ENCODE measurements around the gene SCFD2. TPM values are rescaled to one million over a fixed set of nuclear protein-coding genes. Genes with fewer than 3 reads are reported as not detected.

Gene SCFD2
- total and polyA plus RNA-seq, 2 of the 8 experiments (the other 6 are each of a cell fraction or from before 2014, with no cell fraction given), result 6.2 to 10.2 TPM

- peaks cover 3% of the 10 kb centered on the region; the same call in 1 of the 2 replicates for H3K79me1 ChIP-seq (ENCODE audit: low read depth, low read length)
- H2BK15ac ChIP-seq (ENCODE audit: low read length), result no peak overlapping the region
- FAIRE-seq (no peak), DNase-seq (ENCODE audit: low read depth in 1 of 2, low spot score in 2 of 2) (no peak)
- H4K91ac ChIP-seq (replicated peaks; ENCODE audit: insufficient read length, low read length), result no peak overlapping the region
- no peaks in the 10 kb centered on the region; a peak in 2 of 7 replicates for H3K27me3 ChIP-seq (replicated peaks in 1 of 4; ENCODE audit: control insufficient read depth in 3 of 4, extremely low read depth in 1 of 4, insufficient read depth in 3 of 4, low read length in 3 of 4)
- H3K4me3 ChIP-seq (ENCODE audit: extremely low read depth in 1 of 4, insufficient read depth in 2 of 4, low read depth in 3 of 4, low read length in 4 of 4), result no peak overlapping the region
- no peak overlapping the region for H2BK120ac ChIP-seq (replicated peaks; ENCODE audit: low read depth, low read length)
- peaks cover 6 to 10% of the 10 kb centered on the region in 2 experiments for H4K20me1 ChIP-seq (replicated peaks in 1 of 2; ENCODE audit: control insufficient read depth in 1 of 2, insufficient read depth in 2 of 2, low read length in 2 of 2)
- H3K36me3 ChIP-seq (ENCODE audit: control insufficient read depth in 2 of 4, insufficient read depth in 4 of 4, low read length in 3 of 4), result peaks cover 5 to 27% (median 15%) of the 10 kb centered on the region in 4 experiments; a peak in 6 of 8 replicates
- no peak overlapping the region for H3K4ac ChIP-seq (replicated peaks; ENCODE audit: insufficient read length, low read depth, low read length)
- ChIA-PET CTCF (ENCODE audit: partially characterized antibody) (interaction anchor here (1.1 kb wide), 2 partner anchors 36 to 324 kb away, joined by 3 read pairs; no protein-coding TSS in a partner anchor), POLR2A (ENCODE audit: partially characterized antibody) (interaction anchor here (1.2 to 2.5 kb wide), 5 partner anchors 13 to 157 kb away, joined by 3 to 14 read pairs (median 6); no protein-coding TSS in a partner anchor)
- H3K27ac ChIP-seq (ENCODE audit: low read depth, low read length), result no peak overlapping the region
- TF ChIP-seq SP1 (IDR thresholded peaks at IDR 0.05; ENCODE audit: low read depth, low read length), result no peak
- no peak for TF ChIP-seq RAD21 (IDR thresholded peaks at IDR 0.05 in 1 of 2, conservative IDR thresholded peaks at IDR 0.05 in 1 of 2; ENCODE audit: low read depth in 2 of 2, low read length in 2 of 2)
- TF ChIP-seq NANOG (IDR thresholded peaks at IDR 0.05; ENCODE audit: insufficient read depth, low read depth, low read length, poor library complexity, severe bottlenecking), result no peak
- TF ChIP-seq CHD1 (IDR thresholded peaks at IDR 0.05; ENCODE audit: low read depth, low read length), result no peak
- no peak for TF ChIP-seq SIRT6 (IDR thresholded peaks at IDR 0.05; ENCODE audit: low read length)
- WGBS, 2 experiments (ENCODE audit: extremely low coverage in 1 of 2, insufficient coverage in 1 of 2, insufficient read length in 1 of 2, insufficient replicate concordance in 2 of 2, low coverage in 1 of 2, low lambda C conversion rate in 2 of 2, missing lambda C conversion rate in 1 of 2), result 90% methylated on average over 4 of the region's 4 CpGs; no CpG with 5 or more reads in 1 of the 2 experiments
- no peak overlapping the region; the same call in 1 of the 2 replicates for H2BK12ac ChIP-seq (ENCODE audit: low read depth, low read length)
- no peak overlapping the region; the same call in 1 of the 2 replicates for H2BK20ac ChIP-seq (ENCODE audit: low read length)
- peaks cover 7 to 22% (median 20%) of the 10 kb centered on the region in 4 experiments for H3K4me1 ChIP-seq (replicated peaks in 1 of 4; ENCODE audit: control insufficient read depth in 3 of 4, insufficient read depth in 4 of 4, low read length in 3 of 4)
- no peak overlapping the region for H3K4me2 ChIP-seq (ENCODE audit: insufficient read depth in 1 of 2, low read depth in 2 of 2, low read length in 2 of 2)
- H3K79me2 ChIP-seq (ENCODE audit: control insufficient read depth in 1 of 2, insufficient read depth in 2 of 2, low read length in 2 of 2), result peaks cover 0 to 2% of the 10 kb centered on the region in 2 experiments; a peak in 2 of 4 replicates
- no peak overlapping the region for H3K14ac ChIP-seq (ENCODE audit: insufficient read length)
- no peak overlapping the region for H3K23ac ChIP-seq (ENCODE audit: insufficient read length)
- H2AK5ac ChIP-seq (ENCODE audit: low read depth, low read length), result no peak overlapping the region
- no peak overlapping the region for H4K8ac ChIP-seq (ENCODE audit: extremely low read depth, insufficient read depth, low read length)
- H3K9me3 ChIP-seq (ENCODE audit: insufficient read depth in 2 of 2, low read depth in 1 of 2, low read length in 1 of 2), result no peaks in the 10 kb centered on the region
- no peak overlapping the region for H2BK5ac ChIP-seq (ENCODE audit: low read depth, low read length)
- no peaks in the 10 kb centered on the region for H3K23me2 ChIP-seq (ENCODE audit: low read depth, low read length)
- H4K5ac ChIP-seq (ENCODE audit: insufficient read length, low read depth, low read length), result no peak overlapping the region
- H2AFZ ChIP-seq (ENCODE audit: low read length), result no peak overlapping the region
- H3K18ac ChIP-seq (ENCODE audit: extremely low read depth, low read length), result no peak overlapping the region
- no peak overlapping the region for H3K56ac ChIP-seq (replicated peaks; ENCODE audit: insufficient read length, low read depth, low read length)
- H3K9ac ChIP-seq (replicated peaks in 1 of 4; ENCODE audit: extremely low read depth in 1 of 4, low read depth in 3 of 4, low read length in 3 of 4), result no peak overlapping the region
Measured at GRCh38 chr4:52870225-52870624, 495.6 kb downstream of the SCFD2 start.

All from H1 (cell line).